ENCODE data around the gene CDCA7. TPM values are rescaled to one million over a fixed set of nuclear protein-coding genes. Genes with fewer than 3 reads are reported as not detected.

Gene CDCA7
- total RNA-seq, 1 experiment from 2014 or later: 29.3 TPM

DNA sequence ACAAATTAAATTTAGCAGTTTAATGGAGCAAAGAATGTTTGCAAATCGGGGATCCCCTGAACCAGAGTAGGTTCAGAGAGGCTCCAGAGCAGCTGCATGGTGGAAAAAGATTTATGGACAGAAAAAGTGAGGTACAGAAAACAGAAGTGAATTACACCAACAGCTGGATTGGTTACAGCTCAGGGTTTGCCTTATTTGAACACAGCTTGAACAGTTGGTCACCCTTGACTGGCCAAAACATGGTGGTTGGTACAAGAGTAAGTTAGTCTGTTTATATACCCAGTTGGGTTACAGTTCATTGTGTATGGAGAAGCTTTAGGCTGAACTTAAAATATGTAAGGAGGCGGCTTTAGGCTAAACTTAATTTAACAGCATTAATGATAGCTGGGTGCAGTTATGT, 5.4 kb upstream of the CDCA7 start:
- ChIA-PET CTCF (no interaction called here), POLR2A (ENCODE audit: unreplicated experiment) (no interaction called here)
- no peaks in the 10 kb centered on the region for H3K36me3 ChIP-seq (ENCODE audit: low read depth, low read length)
- no peak overlapping the region for H3K9ac ChIP-seq (ENCODE audit: low read length)
- no peak overlapping the region for H3K27ac ChIP-seq (ENCODE audit: low read length)
- H2AFZ ChIP-seq (ENCODE audit: low read length): no peak overlapping the region
- peaks cover 7% of the 10 kb centered on the region for H3K4me1 ChIP-seq (ENCODE audit: insufficient read depth, low read length)
- ATAC-seq (no peak), DNase-seq (no peak)
- H4K20me1 ChIP-seq (ENCODE audit: low read length): no peaks in the 10 kb centered on the region
- TF ChIP-seq, protein P1, sequence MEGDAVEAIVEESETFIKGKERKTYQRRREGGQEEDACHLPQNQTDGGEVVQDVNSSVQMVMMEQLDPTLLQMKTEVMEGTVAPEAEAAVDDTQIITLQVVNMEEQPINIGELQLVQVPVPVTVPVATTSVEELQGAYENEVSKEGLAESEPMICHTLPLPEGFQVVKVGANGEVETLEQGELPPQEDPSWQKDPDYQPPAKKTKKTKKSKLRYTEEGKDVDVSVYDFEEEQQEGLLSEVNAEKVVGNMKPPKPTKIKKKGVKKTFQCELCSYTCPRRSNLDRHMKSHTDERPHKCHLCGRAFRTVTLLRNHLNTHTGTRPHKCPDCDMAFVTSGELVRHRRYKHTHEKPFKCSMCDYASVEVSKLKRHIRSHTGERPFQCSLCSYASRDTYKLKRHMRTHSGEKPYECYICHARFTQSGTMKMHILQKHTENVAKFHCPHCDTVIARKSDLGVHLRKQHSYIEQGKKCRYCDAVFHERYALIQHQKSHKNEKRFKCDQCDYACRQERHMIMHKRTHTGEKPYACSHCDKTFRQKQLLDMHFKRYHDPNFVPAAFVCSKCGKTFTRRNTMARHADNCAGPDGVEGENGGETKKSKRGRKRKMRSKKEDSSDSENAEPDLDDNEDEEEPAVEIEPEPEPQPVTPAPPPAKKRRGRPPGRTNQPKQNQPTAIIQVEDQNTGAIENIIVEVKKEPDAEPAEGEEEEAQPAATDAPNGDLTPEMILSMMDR (conservative IDR thresholded peaks at IDR 0.05; ENCODE audit: low read depth, low read length): no peak
- TF ChIP-seq EZH2phosphoT487 (IDR thresholded peaks at IDR 0.05; ENCODE audit: borderline replicate concordance, low read length) (no peak), EZH2 (IDR thresholded peaks at IDR 0.05; ENCODE audit: low read length, unreplicated experiment) (no peak)
- H3K9me2 ChIP-seq (replicated peaks; ENCODE audit: low read length): no peaks in the 10 kb centered on the region
- no peak overlapping the region for H3K4me3 ChIP-seq (ENCODE audit: low read length)
- no peak overlapping the region for H3K4me2 ChIP-seq (ENCODE audit: low read length)
- H3K9me3 ChIP-seq (ENCODE audit: low read length): 0 out of 2 replicates have a peak, but pooled peaks cover 7% of the 10 kb centered on the region
- H3K79me2 ChIP-seq (ENCODE audit: low read length): no peaks in the 10 kb centered on the region
- intact Hi-C loops (cut with micrococcal nuclease): no loop called here
- BruUV-seq (replicated peaks): no TSS peak
- no peaks in the 10 kb centered on the region for H3K27me3 ChIP-seq (ENCODE audit: low read length)
- no peaks in the 10 kb centered on the region for H3F3A ChIP-seq (ENCODE audit: low read length, unreplicated experiment)

DNA sequence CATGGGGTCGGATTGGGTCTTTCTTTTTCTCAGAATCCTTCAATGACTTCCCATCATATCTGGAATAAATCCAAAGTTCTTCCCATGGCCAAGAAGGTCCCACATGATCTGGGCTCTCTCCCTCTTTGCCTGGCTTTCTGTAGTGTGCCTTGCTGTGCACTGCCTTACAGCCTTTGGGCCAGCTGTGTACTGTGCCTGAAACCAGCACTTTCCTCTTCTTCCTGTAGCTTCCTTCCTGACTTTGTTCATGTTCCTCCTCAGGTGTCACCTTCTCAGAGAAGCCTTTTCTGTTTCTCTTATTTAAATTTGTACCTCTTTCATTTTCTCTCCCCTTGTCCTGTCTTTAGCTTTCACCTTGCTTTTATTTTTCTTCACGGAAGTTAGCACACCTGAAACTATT, 4.3 kb upstream of the CDCA7 start:
- Histone ChIP-seq H3K27me3 (ENCODE audit: low read length) (no peaks in the 10 kb centered on the region), H3K4me1 (ENCODE audit: insufficient read depth, low read length) (peaks cover 7% of the 10 kb centered on the region), H3K36me3 (ENCODE audit: low read depth, low read length) (no peaks in the 10 kb centered on the region), H3K4me2 (ENCODE audit: low read length) (no peak overlapping the region), H3K9me2 (replicated peaks; ENCODE audit: low read length) (no peaks in the 10 kb centered on the region), H3K79me2 (ENCODE audit: low read length) (peaks cover 6% of the 10 kb centered on the region), H3K9ac (ENCODE audit: low read length) (no peak overlapping the region), H3K4me3 (ENCODE audit: low read length) (no peak overlapping the region), H4K20me1 (ENCODE audit: low read length) (no peaks in the 10 kb centered on the region), H2AFZ (ENCODE audit: low read length) (no peak overlapping the region), H3K27ac (ENCODE audit: low read length) (no peak overlapping the region), H3K9me3 (ENCODE audit: low read length) (0 out of 2 replicates have a peak, but pooled peaks cover 7% of the 10 kb centered on the region), H3F3A (ENCODE audit: low read length, unreplicated experiment) (no peaks in the 10 kb centered on the region)
- intact Hi-C loops (cut with micrococcal nuclease): no loop called here
- DNase-seq (no peak), ATAC-seq (no peak)
- POLR2A ChIA-PET (ENCODE audit: unreplicated experiment): no interaction called here
- no TSS peak for BruUV-seq (replicated peaks)
- CTCF ChIA-PET: no interaction called here
- TF ChIP-seq EZH2 (IDR thresholded peaks at IDR 0.05; ENCODE audit: low read length, unreplicated experiment): no peak
- TF ChIP-seq, protein P1 (conservative IDR thresholded peaks at IDR 0.05; ENCODE audit: low read depth, low read length): no peak
- TF ChIP-seq EZH2phosphoT487 (IDR thresholded peaks at IDR 0.05; ENCODE audit: borderline replicate concordance, low read length): no peak

DNA sequence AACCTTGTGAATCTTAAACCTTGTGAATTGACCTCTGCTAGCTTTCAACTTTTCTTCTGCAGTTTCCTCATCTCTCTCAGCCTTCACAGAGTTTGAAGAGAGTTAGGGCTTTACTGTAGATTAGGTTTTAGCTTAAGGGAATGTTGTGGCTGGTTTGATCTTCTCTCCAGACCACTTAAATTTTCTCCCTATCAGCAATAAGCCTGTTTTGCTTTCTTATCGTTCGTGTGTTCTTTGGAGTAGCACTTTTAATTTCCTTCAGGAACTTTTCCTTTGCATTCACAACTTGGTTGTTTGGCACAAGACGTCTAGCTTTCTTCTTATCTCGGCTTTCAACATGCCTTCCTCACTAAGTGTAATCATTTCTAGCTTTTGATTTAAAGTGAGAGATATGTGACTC, 2.8 kb upstream of the CDCA7 start:
- no TSS peak for BruUV-seq (replicated peaks)
- DNase-seq: no peak
- H2AFZ ChIP-seq (ENCODE audit: low read length): no peak overlapping the region
- ATAC-seq: no peak
- TF ChIP-seq, protein P1 (conservative IDR thresholded peaks at IDR 0.05; ENCODE audit: low read depth, low read length): no peak
- no peak for TF ChIP-seq EZH2 (IDR thresholded peaks at IDR 0.05; ENCODE audit: low read length, unreplicated experiment)
- TF ChIP-seq EZH2phosphoT487 (IDR thresholded peaks at IDR 0.05; ENCODE audit: borderline replicate concordance, low read length): no peak
- intact Hi-C loops (cut with micrococcal nuclease): no loop called here
- peaks cover 20% of the 10 kb centered on the region for H3K79me2 ChIP-seq (ENCODE audit: low read length)
- no peaks in the 10 kb centered on the region for H3F3A ChIP-seq (ENCODE audit: low read length, unreplicated experiment)
- CTCF ChIA-PET: no interaction called here
- POLR2A ChIA-PET (ENCODE audit: unreplicated experiment): no interaction called here
- peaks cover 10% of the 10 kb centered on the region; the same call in 1 of the 2 replicates for H4K20me1 ChIP-seq (ENCODE audit: low read length)
- H3K9ac ChIP-seq (ENCODE audit: low read length): no peak overlapping the region
- no peak overlapping the region for H3K27ac ChIP-seq (ENCODE audit: low read length)
- H3K4me3 ChIP-seq (ENCODE audit: low read length): no peak overlapping the region
- no peaks in the 10 kb centered on the region for H3K27me3 ChIP-seq (ENCODE audit: low read length)
- H3K36me3 ChIP-seq (ENCODE audit: low read depth, low read length): peaks cover under 1% of the 10 kb centered on the region; the same call in 1 of the 2 replicates
- H3K4me1 ChIP-seq (ENCODE audit: insufficient read depth, low read length): peaks cover 17% of the 10 kb centered on the region
- no peak overlapping the region for H3K4me2 ChIP-seq (ENCODE audit: low read length)
- H3K9me2 ChIP-seq (replicated peaks; ENCODE audit: low read length): no peaks in the 10 kb centered on the region
- 0 out of 2 replicates have a peak, but pooled peaks cover 5% of the 10 kb centered on the region for H3K9me3 ChIP-seq (ENCODE audit: low read length)

Measured in PC-3 (cell line).